H1 (cell line): ENCODE data around the gene TMEM220. TPM values are rescaled to one million over a fixed set of nuclear protein-coding genes. Genes with fewer than 3 reads are reported as not detected.

ENCODE experiments used
- CTCF ChIA-PET: fragments of 300-600 bp; sonication (Branson Sonifier 250); formaldehyde crosslinking; loops from one replicate; lab custom pipeline; 2021; ENCODE audit not compliant: partially characterized antibody; lab: Charles Lee
- POLR2A ChIA-PET: fragments of 300-600 bp; sonication (Branson Sonifier 250); formaldehyde crosslinking; loops from one replicate; lab custom pipeline; 2021; ENCODE audit warnings: inconsistent platforms; ENCODE audit not compliant: partially characterized antibody; lab: Charles Lee
- DNase-seq, 2 experiments: peaks; one replicate each; pipeline versions ENCODE4 v3.0.0 to v3.0.0-alpha.2; 2010 to 2022; ENCODE audit warnings: low spot score in 2 of 2, low read depth in 1 of 2, mixed read lengths in 1 of 2
- FAIRE-seq: peaks from 2 replicates; lab custom pipeline; 2011; peaks lifted over from hg19 to GRCh38; lab: Jason Lieb, UNC
- H2AFZ ChIP-seq: 2 replicates; pipeline ENCODE4 v1.8.1; 2012; ENCODE audit warnings: low read length, inconsistent platforms
- H2AK5ac ChIP-seq: 2 replicates; pipeline ENCODE4 v1.6.1; 2013; ENCODE audit warnings: low read depth, low read length
- H2BK120ac ChIP-seq: replicated peaks from 2 replicates; pipeline ENCODE3; 2013; ENCODE audit warnings: low read depth, low read length, inconsistent platforms
- H2BK12ac ChIP-seq: 2 replicates; pipeline ENCODE4 v1.6.1; 2013; ENCODE audit warnings: low read depth, low read length
- H2BK15ac ChIP-seq: 2 replicates; pipeline ENCODE4 v1.6.1; 2013; ENCODE audit warnings: low read length
- H2BK20ac ChIP-seq: 2 replicates; pipeline ENCODE4 v1.6.1; 2013; ENCODE audit warnings: low read length
- H2BK5ac ChIP-seq: 2 replicates; pipeline ENCODE4 v1.6.1; 2013; ENCODE audit warnings: low read depth, low read length
- H3K14ac ChIP-seq: 2 replicates; pipeline ENCODE4 v1.6.1; 2013; ENCODE audit warnings: inconsistent platforms; ENCODE audit not compliant: insufficient read length
- H3K18ac ChIP-seq: 2 replicates; pipeline ENCODE4 v1.6.1; 2013; ENCODE audit warnings: low read length; ENCODE audit errors: extremely low read depth
- H3K23ac ChIP-seq: 2 replicates; pipeline ENCODE4 v1.6.1; 2013; ENCODE audit warnings: inconsistent platforms; ENCODE audit not compliant: insufficient read length
- H3K23me2 ChIP-seq: 2 replicates; pipeline ENCODE4 v1.6.1; 2013; ENCODE audit warnings: low read depth, low read length
- H3K27ac ChIP-seq: 2 replicates; pipeline ENCODE4 v1.6.1; 2011; ENCODE audit warnings: low read depth, low read length, inconsistent platforms
- H3K27me3 ChIP-seq, 4 experiments: replicated peaks in 1 of 4; 1 replicate in 1 of 4; 2 replicates in 3 of 4; pipeline versions ENCODE4 v1.6.1 to v1.8.1; 2011 to 2013; ENCODE audit warnings: low read length in 3 of 4, mild to moderate bottlenecking in 3 of 4, inconsistent platforms in 2 of 4, mixed read lengths in 2 of 4, moderate library complexity in 1 of 4; ENCODE audit not compliant: control insufficient read depth in 3 of 4, insufficient read depth in 3 of 4; ENCODE audit errors: extremely low read depth in 1 of 4
- H3K36me3 ChIP-seq, 4 experiments: 2 replicates each; pipeline versions ENCODE4 v1.6.1 to v1.8.1; 2011 to 2013; ENCODE audit warnings: mild to moderate bottlenecking in 4 of 4, low read length in 3 of 4, moderate library complexity in 2 of 4, control low read depth in 1 of 4, inconsistent platforms in 1 of 4; ENCODE audit not compliant: insufficient read depth in 4 of 4, control insufficient read depth in 2 of 4
- H3K4ac ChIP-seq: replicated peaks from 2 replicates; pipeline ENCODE3; 2013; ENCODE audit warnings: low read length, low read depth, mixed read lengths, inconsistent platforms; ENCODE audit not compliant: insufficient read length
- H3K4me1 ChIP-seq, 4 experiments: replicated peaks in 1 of 4; 1 replicate in 1 of 4; 2 replicates in 3 of 4; pipeline versions ENCODE4 v1.6.1 to v1.8.1; 2011 to 2013; ENCODE audit warnings: low read length in 3 of 4, inconsistent platforms in 2 of 4, mixed read lengths in 1 of 4; ENCODE audit not compliant: insufficient read depth in 4 of 4, control insufficient read depth in 3 of 4
- H3K4me2 ChIP-seq, 2 experiments: 2 replicates each; pipeline versions ENCODE4 v1.6.1 to v1.8.1; 2011 to 2013; ENCODE audit warnings: low read depth in 2 of 2, low read length in 2 of 2, control low read depth in 1 of 2, inconsistent platforms in 1 of 2, mild to moderate bottlenecking in 1 of 2; ENCODE audit not compliant: insufficient read depth in 1 of 2
- H3K4me3 ChIP-seq, 4 experiments: fragments of 200-600, 300-600 bp in 1 of 4; sonication (generic), shearing (Covaris generic), sonication (Bioruptor Twin) in 1 of 4; 2 replicates each; pipeline versions ENCODE4 v1.5.1 to v1.8.1; 2011 to 2016; ENCODE audit warnings: low read length in 4 of 4, low read depth in 3 of 4, control low read depth in 2 of 4, inconsistent platforms in 2 of 4, mild to moderate bottlenecking in 2 of 4, mixed read lengths in 1 of 4, moderate library complexity in 1 of 4; ENCODE audit not compliant: insufficient read depth in 2 of 4; ENCODE audit errors: extremely low read depth in 1 of 4
- H3K56ac ChIP-seq: replicated peaks from 2 replicates; pipeline ENCODE3; 2013; ENCODE audit warnings: low read depth, mild to moderate bottlenecking, mixed read lengths, low read length, inconsistent platforms; ENCODE audit not compliant: insufficient read length
- H3K79me1 ChIP-seq: 2 replicates; pipeline ENCODE4 v1.6.1; 2013; ENCODE audit warnings: low read depth, low read length, control low read depth
- H3K79me2 ChIP-seq, 2 experiments: 2 replicates each; pipeline versions ENCODE4 v1.6.1 to v1.8.1; 2012 to 2013; ENCODE audit warnings: low read length in 2 of 2, mild to moderate bottlenecking in 2 of 2, inconsistent platforms in 1 of 2; ENCODE audit not compliant: insufficient read depth in 2 of 2, control insufficient read depth in 1 of 2
- H3K9ac ChIP-seq, 4 experiments: replicated peaks in 1 of 4; 1 replicate in 1 of 4; 2 replicates in 3 of 4; pipeline versions ENCODE4 v1.6.1 to v1.8.1; 2011 to 2013; ENCODE audit warnings: low read depth in 3 of 4, low read length in 3 of 4, control low read depth in 2 of 4, mild to moderate bottlenecking in 2 of 4, moderate library complexity in 2 of 4, inconsistent platforms in 1 of 4; ENCODE audit errors: extremely low read depth in 1 of 4
- H3K9me3 ChIP-seq, 2 experiments: 2 replicates each; pipeline versions ENCODE4 v1.6.1 to v1.8.1; 2012 to 2013; ENCODE audit warnings: mild to moderate bottlenecking in 2 of 2, moderate library complexity in 2 of 2, control low read depth in 1 of 2, inconsistent platforms in 1 of 2, low read depth in 1 of 2, low read length in 1 of 2, mixed read lengths in 1 of 2; ENCODE audit not compliant: insufficient read depth in 2 of 2
- H4K20me1 ChIP-seq, 2 experiments: replicated peaks in 1 of 2; 2 replicates each; pipeline versions ENCODE3 to v1.8.1; 2011 to 2013; ENCODE audit warnings: inconsistent platforms in 2 of 2, low read length in 2 of 2, mild to moderate bottlenecking in 1 of 2; ENCODE audit not compliant: insufficient read depth in 2 of 2, control insufficient read depth in 1 of 2
- H4K5ac ChIP-seq: 2 replicates; pipeline ENCODE4 v1.6.1; 2013; ENCODE audit warnings: low read length, low read depth, mixed read lengths, inconsistent platforms; ENCODE audit not compliant: insufficient read length
- H4K8ac ChIP-seq: 2 replicates; pipeline ENCODE4 v1.8.0; 2013; ENCODE audit warnings: mild to moderate bottlenecking, moderate library complexity, low read length, inconsistent platforms; ENCODE audit not compliant: insufficient read depth; ENCODE audit errors: extremely low read depth
- H4K91ac ChIP-seq: replicated peaks from 2 replicates; pipeline ENCODE3; 2013; ENCODE audit warnings: low read length, mixed read lengths, inconsistent platforms; ENCODE audit not compliant: insufficient read length
- BCL11A ChIP-seq, 2 experiments: IDR thresholded peaks; one replicate each; pipeline ENCODE4 v1.6.1; 2011; ENCODE audit warnings: low read depth in 2 of 2, low read length in 2 of 2, mild to moderate bottlenecking in 2 of 2
- KDM1A ChIP-seq: fragments of 200-600, 300-600 bp; sonication (generic); IDR thresholded peaks from 2 replicates; pipeline ENCODE4 v1.7.1; 2016; ENCODE audit warnings: mild to moderate bottlenecking, low read length, borderline replicate concordance
- NANOG ChIP-seq: IDR thresholded peaks from 2 replicates; pipeline ENCODE4 v1.6.1; 2011; ENCODE audit warnings: low read length, low read depth, mild to moderate bottlenecking, inconsistent platforms; ENCODE audit not compliant: insufficient read depth, poor library complexity, severe bottlenecking
- WGBS, 2 experiments: shearing (Covaris generic) in 1 of 2; methylation state at CpG; one replicate each; pipeline versions ENCODE4 v1.1.6 to v1.1.7; 2013 to 2015; ENCODE audit warnings: low lambda C conversion rate in 2 of 2, mixed read lengths in 2 of 2, inconsistent platforms in 1 of 2, low coverage in 1 of 2, missing lambda C conversion rate in 1 of 2; ENCODE audit not compliant: insufficient replicate concordance in 2 of 2, insufficient coverage in 1 of 2, insufficient read length in 1 of 2; ENCODE audit errors: extremely low coverage in 1 of 2, missing lambda C conversion rate in 1 of 2; 5-methylcytosine and 5-hydroxymethylcytosine counted together
- polyA plus RNA-seq, 7 experiments: library from polyadenylated mRNA; depleted of rRNA in 3 of 7; stranded (reverse) in 5 of 7; unstranded in 2 of 7; fragments of >200 nt in 5 of 7; fragments of 200-250 nt in 2 of 7; gene quantifications; 1 replicate in 5 of 7; 2 replicates in 1 of 7; 4 replicates in 1 of 7; pipeline versions ENCODE4 v1.2.1 to v1.2.3, GENCODE V29; 2011 to 2013; ENCODE audit warnings: missing spikeins in 2 of 7, mixed read lengths in 2 of 7
- total RNA-seq: library from RNA; stranded (reverse); fragmentation: NEBNext Ultra II Directional; extraction: Animal tissue kit (Norgen Biotek cat#: 25700); gene quantifications from 2 replicates; pipeline ENCODE4 v1.2.1, GENCODE V29; 2021

Gene TMEM220
- total and polyA plus RNA-seq, 2 of the 8 experiments (the other 6 are each of a cell fraction or from before 2014, with no cell fraction given) = 3.8 to 4.1 TPM

- DNase-seq = no peak
- no peak overlapping the region for H3K23ac ChIP-seq
- TF ChIP-seq KDM1A = no peak
- TF ChIP-seq BCL11A (IDR thresholded peaks at IDR 0.05; ENCODE audit: low read depth in 2 of 2, low read length in 2 of 2) = no peak
- TF ChIP-seq NANOG = no peak
Observed at GRCh38 chr17:10666906-10667305, 62.9 kb downstream of the TMEM220 start.

More at GRCh38 chr17:10666906-10667305, 62.9 kb downstream of the TMEM220 start:
- ChIA-PET CTCF (interaction anchor here (0.5 to 1.4 kb wide), 4 partner anchors 17 to 343 kb away, joined by 4 to 6 read pairs (median 5); no protein-coding TSS in a partner anchor), POLR2A (no interaction called here)
- H2AK5ac ChIP-seq = no peak overlapping the region
- H2BK120ac ChIP-seq = no peak overlapping the region
- H2BK15ac ChIP-seq = no peak overlapping the region
- peaks cover 0 to 2% of the 10 kb centered on the region in 2 experiments for H4K20me1 ChIP-seq
- no peaks in the 10 kb centered on the region for H3K27me3 ChIP-seq
- no peak overlapping the region for H3K9ac ChIP-seq
- H3K4me3 ChIP-seq = no peak overlapping the region
- no peak overlapping the region for H2AFZ ChIP-seq
- H4K91ac ChIP-seq = no peak overlapping the region
- H3K27ac ChIP-seq = no peak overlapping the region
- no peak overlapping the region for H3K18ac ChIP-seq
- no peaks in the 10 kb centered on the region for H3K36me3 ChIP-seq
- H2BK12ac ChIP-seq = no peak overlapping the region
- H3K79me2 ChIP-seq = no peaks in the 10 kb centered on the region
- H2BK20ac ChIP-seq = no peak overlapping the region
- H3K4me2 ChIP-seq = no peak overlapping the region
- no peaks in the 10 kb centered on the region for H3K4me1 ChIP-seq
- 95% methylated on average over 5 of the region's 5 CpGs; no CpG with 5 or more reads in 1 of the 2 experiments for WGBS, 2 experiments
- no peak overlapping the region for H4K5ac ChIP-seq
- no peaks in the 10 kb centered on the region for H3K79me1 ChIP-seq
- H3K9me3 ChIP-seq = no peaks in the 10 kb centered on the region
- no peaks in the 10 kb centered on the region for H3K23me2 ChIP-seq
- H3K56ac ChIP-seq = no peak overlapping the region
- no peak for FAIRE-seq
- no peak overlapping the region for H4K8ac ChIP-seq
- H2BK5ac ChIP-seq = no peak overlapping the region
- H3K4ac ChIP-seq = no peak overlapping the region
- H3K14ac ChIP-seq = no peak overlapping the region
